ENCODE results near the gene ASB9.

DNA sequence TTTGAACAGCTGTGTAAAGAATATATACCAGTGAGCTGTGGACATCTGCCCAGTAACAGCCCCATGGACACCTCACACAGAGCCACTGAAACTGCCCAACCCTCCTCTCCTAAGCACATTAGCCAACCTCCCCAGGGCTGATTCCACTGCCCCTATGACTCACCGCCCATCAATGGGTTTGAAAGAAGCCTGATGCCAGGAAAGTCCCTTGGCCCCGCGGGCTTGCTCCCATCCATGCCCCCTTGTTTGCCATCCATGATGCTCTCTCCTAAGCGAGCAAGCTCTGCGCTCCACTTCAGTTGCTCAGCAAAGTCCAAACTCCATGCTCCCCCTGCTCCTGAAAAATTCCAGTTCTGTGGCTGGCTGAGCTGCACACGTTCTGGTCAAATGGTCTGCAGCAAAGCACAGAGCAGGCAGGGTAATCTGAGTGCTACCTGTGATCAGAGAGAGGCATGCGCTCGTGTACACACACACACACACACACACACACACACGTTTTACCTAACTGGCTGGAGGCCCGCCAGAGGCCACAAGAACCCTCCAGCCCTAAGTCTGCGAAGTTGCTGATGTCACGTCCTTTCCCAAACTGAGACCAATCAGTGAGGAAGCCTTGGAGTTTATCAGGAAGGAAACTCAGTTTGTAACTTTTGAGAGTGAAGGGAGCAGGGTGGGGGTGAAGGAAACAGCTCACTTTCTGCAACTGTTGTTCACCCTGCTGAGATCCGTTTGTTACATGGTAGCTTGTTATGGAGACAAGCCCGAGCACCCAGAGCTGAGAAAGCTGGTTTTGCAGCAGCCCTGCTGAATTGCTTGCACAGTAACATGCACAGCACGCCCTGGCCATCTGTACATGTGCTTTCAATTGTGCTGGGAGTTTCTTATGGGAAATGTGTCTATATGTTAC lies at the start of gene ASB9:
- TF ChIP-seq, protein P1, sequence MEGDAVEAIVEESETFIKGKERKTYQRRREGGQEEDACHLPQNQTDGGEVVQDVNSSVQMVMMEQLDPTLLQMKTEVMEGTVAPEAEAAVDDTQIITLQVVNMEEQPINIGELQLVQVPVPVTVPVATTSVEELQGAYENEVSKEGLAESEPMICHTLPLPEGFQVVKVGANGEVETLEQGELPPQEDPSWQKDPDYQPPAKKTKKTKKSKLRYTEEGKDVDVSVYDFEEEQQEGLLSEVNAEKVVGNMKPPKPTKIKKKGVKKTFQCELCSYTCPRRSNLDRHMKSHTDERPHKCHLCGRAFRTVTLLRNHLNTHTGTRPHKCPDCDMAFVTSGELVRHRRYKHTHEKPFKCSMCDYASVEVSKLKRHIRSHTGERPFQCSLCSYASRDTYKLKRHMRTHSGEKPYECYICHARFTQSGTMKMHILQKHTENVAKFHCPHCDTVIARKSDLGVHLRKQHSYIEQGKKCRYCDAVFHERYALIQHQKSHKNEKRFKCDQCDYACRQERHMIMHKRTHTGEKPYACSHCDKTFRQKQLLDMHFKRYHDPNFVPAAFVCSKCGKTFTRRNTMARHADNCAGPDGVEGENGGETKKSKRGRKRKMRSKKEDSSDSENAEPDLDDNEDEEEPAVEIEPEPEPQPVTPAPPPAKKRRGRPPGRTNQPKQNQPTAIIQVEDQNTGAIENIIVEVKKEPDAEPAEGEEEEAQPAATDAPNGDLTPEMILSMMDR (IDR thresholded peaks at IDR 0.05; ENCODE audit: extremely low read depth in 1 of 2, insufficient read depth in 1 of 2, low read depth in 1 of 2, low read length in 2 of 2) = no peak
- TF ChIP-seq FOS (IDR thresholded peaks at IDR 0.05; ENCODE audit: borderline replicate concordance, insufficient read depth, low read length) (peak; percentile 33), GATA2 (IDR thresholded peaks at IDR 0.05; ENCODE audit: insufficient read depth, insufficient read length, low read depth, low read length) (no peak), POLR2AphosphoS5 (IDR thresholded peaks at IDR 0.05; ENCODE audit: insufficient read depth, low read depth, low read length) (no peak), POLR2A (IDR thresholded peaks at IDR 0.05; ENCODE audit: low read depth, low read length) (no peak)
- TF ChIP-seq, protein P2, sequence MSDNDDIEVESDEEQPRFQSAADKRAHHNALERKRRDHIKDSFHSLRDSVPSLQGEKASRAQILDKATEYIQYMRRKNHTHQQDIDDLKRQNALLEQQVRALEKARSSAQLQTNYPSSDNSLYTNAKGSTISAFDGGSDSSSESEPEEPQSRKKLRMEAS (IDR thresholded peaks at IDR 0.05; ENCODE audit: insufficient read depth, insufficient read length) = no peak

Measured in endothelial cell of umbilical vein (primary cell).